HG03175 (cell line): ENCODE measurements around the gene SCP2D1.

ENCODE experiments used
- ATAC-seq: cut with Tn5 transposase; IDR thresholded peaks from one replicate; pipeline ENCODE4 v1.9.1; 2021; ENCODE audit warnings: mild to moderate bottlenecking, moderate library complexity; ENCODE audit not compliant: unreplicated experiment

SCP2D1 gene

GRCh38 chr20:18811904-18812303 lies 1.7 kb upstream of the SCP2D1 start:
- ATAC-seq = no peak

- ATAC-seq = no peak
These were observed 1.8 kb downstream of the SCP2D1 start for GRCh38 chr20:18815194-18815942.

GRCh38 chr20:18822832-18823231 lies 9.2 kb downstream of the SCP2D1 start:
- ATAC-seq = no peak

- ATAC-seq = no peak
These were observed 18.4 kb downstream of the SCP2D1 start for GRCh38 chr20:18831830-18832499.

GRCh38 chr20:18832546-18833200 lies 19.1 kb downstream of the SCP2D1 start:
- no peak for ATAC-seq

- no peak for ATAC-seq
These were observed 22.1 kb downstream of the SCP2D1 start for GRCh38 chr20:18835466-18836256.

GRCh38 chr20:18837718-18838117 lies 24.1 kb downstream of the SCP2D1 start:
- no peak for ATAC-seq

GRCh38 chr20:18839507-18840247 lies 26.1 kb downstream of the SCP2D1 start:
- ATAC-seq = no peak

GRCh38 chr20:18840248-18840645 lies 26.7 kb downstream of the SCP2D1 start:
- ATAC-seq = no peak

- no peak for ATAC-seq
These were observed 31.4 kb downstream of the SCP2D1 start for GRCh38 chr20:18845017-18845416.

- ATAC-seq = no peak
These were observed 33.7 kb downstream of the SCP2D1 start for GRCh38 chr20:18847226-18847755.

GRCh38 chr20:18849131-18849530 lies 35.5 kb downstream of the SCP2D1 start:
- no peak for ATAC-seq

GRCh38 chr20:18851629-18852028 lies 38.0 kb downstream of the SCP2D1 start:
- no peak for ATAC-seq

- no peak for ATAC-seq
These were observed 38.7 kb downstream of the SCP2D1 start for GRCh38 chr20:18852318-18852717.

GRCh38 chr20:18853216-18853615 lies 39.6 kb downstream of the SCP2D1 start:
- no peak for ATAC-seq

- ATAC-seq = no peak
These were observed 40.5 kb downstream of the SCP2D1 start for GRCh38 chr20:18853946-18854646.

GRCh38 chr20:18855882-18856281 lies 42.3 kb downstream of the SCP2D1 start:
- ATAC-seq = no peak

- ATAC-seq = no peak
These were observed 43.3 kb downstream of the SCP2D1 start for GRCh38 chr20:18856873-18857272.

- ATAC-seq = no peak
These were observed 44.1 kb downstream of the SCP2D1 start for GRCh38 chr20:18857640-18858039.

- ATAC-seq = no peak
These were observed 45.2 kb downstream of the SCP2D1 start for GRCh38 chr20:18858816-18859215.
